ENCODE results near the gene TCL1A.
"Not testable (repeated sequence)": the region's sequence is repeated elsewhere in the genome, so short reads cannot be mapped to it uniquely, and the experiment has no call there.

GRCh38 chr14:95729402-95730028, 15.6 kb upstream of the TCL1A start:
- not testable (repeated sequence) for TF ChIP-seq CTCF (IDR thresholded peaks at IDR 0.05; ENCODE audit: low read depth, low read length, missing input control); SP1 (IDR thresholded peaks at IDR 0.05); MAX (IDR thresholded peaks at IDR 0.05); TAF1 (conservative IDR thresholded peaks at IDR 0.05); RAD21 (IDR thresholded peaks at IDR 0.05); RXRA (IDR thresholded peaks at IDR 0.05)

All from liver (tissue), 3 donors.